ENCODE results near the gene CIT.

DNA sequence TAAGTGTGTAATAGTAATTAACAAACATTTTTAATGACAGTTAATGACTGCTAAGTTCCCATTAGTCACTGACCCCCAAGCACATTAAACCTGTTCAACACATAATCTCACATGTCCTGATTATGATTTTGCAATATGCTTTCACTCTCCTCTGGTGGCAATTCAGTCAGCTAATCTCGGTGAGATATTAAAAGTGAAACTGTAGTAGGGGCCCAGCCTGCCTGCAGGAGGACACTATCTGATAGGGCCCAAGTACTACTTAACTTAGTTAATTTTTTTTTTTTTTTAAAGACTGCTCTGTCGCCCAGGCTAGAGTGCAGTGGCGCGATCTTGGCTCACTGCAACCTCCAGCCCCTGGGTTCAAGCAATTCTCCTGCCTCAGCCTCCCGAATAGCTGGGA lies 48.8 kb downstream of the CIT start:
- no peak for TF ChIP-seq PAX5 (IDR thresholded peaks at IDR 0.05; ENCODE audit: insufficient read depth, low read length, severe bottlenecking)
- TF ChIP-seq POLR2A (IDR thresholded peaks at IDR 0.05; ENCODE audit: low read depth, low read length), result no peak
- no peak for TF ChIP-seq TAF1 (IDR thresholded peaks at IDR 0.05; ENCODE audit: low read depth, low read length)
- TF ChIP-seq SPI1 (IDR thresholded peaks at IDR 0.05; ENCODE audit: low read depth, low read length), result no peak
- no peak for TF ChIP-seq POU2F2 (IDR thresholded peaks at IDR 0.05; ENCODE audit: low read depth, low read length)
- TF ChIP-seq POLR2AphosphoS5 (IDR thresholded peaks at IDR 0.05; ENCODE audit: low read depth, low read length), result no peak

Measured in GM12891 (cell line).